GM03348 (cell line): Measurements from ENCODE around the gene LRTM2.

Experiments used
- DNase-seq: peaks from one replicate; pipeline ENCODE4 v3.0.0; 2012; ENCODE audit warnings: low spot score

LRTM2 gene

GRCh38 chr12:1865284-1865866 lies 45.0 kb downstream of the LRTM2 start:
- DNase-seq, result no peak

GRCh38 chr12:1869145-1869544 lies 48.8 kb downstream of the LRTM2 start:
- DNase-seq, result no peak

GRCh38 chr12:1870086-1870485 lies 49.7 kb downstream of the LRTM2 start:
- no peak for DNase-seq

- DNase-seq, result no peak
Measured at GRCh38 chr12:1870998-1871917, 50.9 kb downstream of the LRTM2 start.

- no peak for DNase-seq
Measured at GRCh38 chr12:1872001-1872400, 51.6 kb downstream of the LRTM2 start.

- DNase-seq, result no peak
Measured at GRCh38 chr12:1872448-1872847, 52.1 kb downstream of the LRTM2 start.

- DNase-seq, result no peak
Measured at GRCh38 chr12:1873531-1874510, 53.5 kb downstream of the LRTM2 start.

- DNase-seq, result no peak
Measured at GRCh38 chr12:1875608-1876007, 55.2 kb downstream of the LRTM2 start.

GRCh38 chr12:1876086-1876485 lies 55.7 kb downstream of the LRTM2 start:
- DNase-seq, result no peak

- DNase-seq, result no peak
Measured at GRCh38 chr12:1877169-1877878, 57.0 kb downstream of the LRTM2 start.

- DNase-seq, result no peak
Measured at GRCh38 chr12:1878214-1878613, 57.8 kb downstream of the LRTM2 start.

- no peak for DNase-seq
Measured at GRCh38 chr12:1878695-1879094, 58.3 kb downstream of the LRTM2 start.

- no peak for DNase-seq
Measured at GRCh38 chr12:1879633-1880032, 59.3 kb downstream of the LRTM2 start.

GRCh38 chr12:1880153-1880845 lies 59.9 kb downstream of the LRTM2 start:
- no peak for DNase-seq

- DNase-seq, result no peak
Measured at GRCh38 chr12:1880876-1881275, 60.5 kb downstream of the LRTM2 start.

- DNase-seq, result no peak
Measured at GRCh38 chr12:1881301-1881700, 60.9 kb downstream of the LRTM2 start.

- no peak for DNase-seq
Measured at GRCh38 chr12:1881936-1882335, 61.6 kb downstream of the LRTM2 start.

GRCh38 chr12:1882405-1882804 lies 62.0 kb downstream of the LRTM2 start:
- DNase-seq, result no peak

- no peak for DNase-seq
Measured at GRCh38 chr12:1882850-1883470, 62.6 kb downstream of the LRTM2 start.

GRCh38 chr12:1883513-1883912 lies 63.1 kb downstream of the LRTM2 start:
- peak; percentile 5 for DNase-seq

- no peak for DNase-seq
Measured at GRCh38 chr12:1884651-1885050, 64.3 kb downstream of the LRTM2 start.
